Keratinocyte (primary cell): ENCODE data around the gene TBPL2. TPM values are rescaled to one million over a fixed set of nuclear protein-coding genes. Genes with fewer than 3 reads are reported as not detected.

ENCODE experiments used
- DNase-seq: peaks from one replicate; pipeline ENCODE4 v3.0.0-alpha.2; 2011; ENCODE audit warnings: low read depth, missing footprints, low spot score
- FAIRE-seq: peaks from 2 replicates; lab custom pipeline; 2011; peaks lifted over from hg19 to GRCh38; lab: Jason Lieb, UNC
- H2AFZ ChIP-seq: 2 replicates; pipeline ENCODE4 v1.6.0; 2012; ENCODE audit warnings: low read length, control low read depth, inconsistent platforms; ENCODE audit not compliant: control insufficient read depth
- H3K27ac ChIP-seq: 2 replicates; pipeline ENCODE4 v1.5.1; 2011; ENCODE audit warnings: low read length; ENCODE audit not compliant: control insufficient read depth, insufficient read depth
- H3K27me3 ChIP-seq: 3 replicates; pipeline ENCODE4 v1.6.0; 2011; ENCODE audit warnings: low read length; ENCODE audit not compliant: control insufficient read depth, insufficient read depth; ENCODE audit errors: extremely low read depth
- H3K36me3 ChIP-seq, 2 experiments: 2 replicates in 1 of 2; 3 replicates in 1 of 2; pipeline ENCODE4 v1.5.1; 2011; ENCODE audit warnings: low read length in 2 of 2, mild to moderate bottlenecking in 1 of 2; ENCODE audit not compliant: control insufficient read depth in 2 of 2, insufficient read depth in 2 of 2; ENCODE audit errors: extremely low read depth in 1 of 2
- H3K4me1 ChIP-seq: 3 replicates; pipeline ENCODE4 v1.5.1; 2011; ENCODE audit warnings: low read length; ENCODE audit not compliant: control insufficient read depth, insufficient read depth; ENCODE audit errors: extremely low read depth
- H3K4me2 ChIP-seq: 3 replicates; pipeline ENCODE4 v1.6.0; 2011; ENCODE audit warnings: low read depth, low read length; ENCODE audit not compliant: control insufficient read depth, insufficient read depth; ENCODE audit errors: extremely low read depth
- H3K4me3 ChIP-seq, 3 experiments: fragments of 200-600 bp in 1 of 3; sonication (generic) in 1 of 3; 2 replicates in 2 of 3; 3 replicates in 1 of 3; pipeline ENCODE4 v1.5.1; 2011 to 2016; ENCODE audit warnings: low read length in 3 of 3, mild to moderate bottlenecking in 3 of 3, control low read depth in 2 of 3, inconsistent platforms in 1 of 3, low read depth in 1 of 3, mixed read lengths in 1 of 3, mixed run types in 1 of 3, moderate library complexity in 1 of 3; ENCODE audit not compliant: control insufficient read depth in 2 of 3, insufficient read depth in 2 of 3; ENCODE audit errors: extremely low read depth in 1 of 3
- H3K79me2 ChIP-seq: 2 replicates; pipeline ENCODE4 v1.6.0; 2012; ENCODE audit warnings: low read length; ENCODE audit not compliant: control insufficient read depth, insufficient read depth
- H3K9ac ChIP-seq: 3 replicates; pipeline ENCODE4 v1.6.0; 2011; ENCODE audit warnings: low read length; ENCODE audit not compliant: control insufficient read depth, insufficient read depth; ENCODE audit errors: extremely low read depth
- H3K9me1 ChIP-seq: 3 replicates; pipeline ENCODE4 v1.6.0; 2011; ENCODE audit warnings: low read length; ENCODE audit not compliant: control insufficient read depth, insufficient read depth; ENCODE audit errors: extremely low read depth
- H3K9me3 ChIP-seq: 2 replicates; pipeline ENCODE4 v1.5.1; 2012; ENCODE audit warnings: low read depth, low read length; ENCODE audit not compliant: control insufficient read depth
- H4K20me1 ChIP-seq: 3 replicates; pipeline ENCODE4 v1.6.0; 2011; ENCODE audit warnings: low read length; ENCODE audit not compliant: control insufficient read depth, insufficient read depth; ENCODE audit errors: extremely low read depth
- EZH2 ChIP-seq: IDR thresholded peaks from one replicate; pipeline ENCODE4 v1.6.1; 2012; ENCODE audit warnings: inconsistent platforms, mild to moderate bottlenecking, low read length, moderate library complexity
- dilution Hi-C: fragments of 300-500 bp; cut with MboI; formaldehyde crosslinking; loops from one replicate; pipeline ENCODE4 v1.7.0; 2020; ENCODE audit warnings: low sequenced_read_pairs; ENCODE audit not compliant: extremely low pct_ligation_motif_present
- polyA plus RNA-seq, 5 experiments: library from polyadenylated mRNA; depleted of rRNA in 3 of 5; stranded (reverse) in 3 of 5; stranded (forward) in 1 of 5; unstranded in 1 of 5; fragments of >200 nt; gene quantifications; 1 replicate in 1 of 5; 2 replicates in 3 of 5; 3 replicates in 1 of 5; pipeline versions ENCODE4 v1.2.1 to v1.2.3, GENCODE V29; 2011 to 2012; ENCODE audit warnings: missing spikeins in 2 of 5, low read depth in 1 of 5, low replicate concordance in 1 of 5
- TF ChIP-seq, protein P1 (sequence below), 3 experiments: IDR thresholded peaks in 1 of 3; conservative IDR thresholded peaks in 1 of 3; optimal IDR thresholded peaks in 1 of 3; 2 replicates in 2 of 3; 3 replicates in 1 of 3; pipeline versions ENCODE3 to v1.5.1; 2011; ENCODE audit warnings: low read length in 3 of 3, mild to moderate bottlenecking in 3 of 3, moderate library complexity in 2 of 3, control low read depth in 1 of 3, inconsistent platforms in 1 of 3; ENCODE audit not compliant: insufficient read depth in 2 of 3; ENCODE audit errors: extremely low read depth in 1 of 3

TBPL2 gene
- polyA plus RNA-seq, 1 donor (not counting 4 experiments of a cell fraction or from before 2014, with no cell fraction given): not detected

DNA sequence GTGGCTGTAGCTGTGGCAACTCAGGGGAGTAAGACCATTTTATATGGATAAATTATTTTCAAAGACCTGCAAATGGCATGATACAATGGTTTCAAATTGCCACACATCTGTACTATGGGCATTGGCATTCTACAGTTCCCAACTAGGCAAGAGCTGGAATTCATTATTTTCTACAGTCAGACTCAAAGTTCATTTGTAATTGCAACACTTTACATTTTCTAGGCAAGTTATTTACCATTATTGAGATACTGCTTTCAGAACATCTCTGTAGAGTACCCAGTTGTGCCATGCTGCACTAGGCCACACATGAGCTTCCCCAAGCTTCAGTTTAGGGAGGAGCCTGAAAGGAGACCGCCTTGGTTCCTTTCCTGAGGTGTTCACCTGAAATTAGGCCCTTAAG is 20.8 kb downstream of the TBPL2 start:
- no peak for DNase-seq
- Histone ChIP-seq H3K4me2 (no peak overlapping the region), H3K27me3 (no peaks in the 10 kb centered on the region), H3K9me3 (no peaks in the 10 kb centered on the region), H3K9me1 (no peaks in the 10 kb centered on the region), H3K9ac (no peak overlapping the region), H3K36me3 (no peaks in the 10 kb centered on the region), H3K79me2 (no peaks in the 10 kb centered on the region), H3K27ac (no peak overlapping the region), H4K20me1 (no peaks in the 10 kb centered on the region), H3K4me1 (no peaks in the 10 kb centered on the region), H2AFZ (no peak overlapping the region), H3K4me3 (no peak overlapping the region)
- no peak for FAIRE-seq
- dilution Hi-C loops: no loop called here
- TF ChIP-seq, protein P1, sequence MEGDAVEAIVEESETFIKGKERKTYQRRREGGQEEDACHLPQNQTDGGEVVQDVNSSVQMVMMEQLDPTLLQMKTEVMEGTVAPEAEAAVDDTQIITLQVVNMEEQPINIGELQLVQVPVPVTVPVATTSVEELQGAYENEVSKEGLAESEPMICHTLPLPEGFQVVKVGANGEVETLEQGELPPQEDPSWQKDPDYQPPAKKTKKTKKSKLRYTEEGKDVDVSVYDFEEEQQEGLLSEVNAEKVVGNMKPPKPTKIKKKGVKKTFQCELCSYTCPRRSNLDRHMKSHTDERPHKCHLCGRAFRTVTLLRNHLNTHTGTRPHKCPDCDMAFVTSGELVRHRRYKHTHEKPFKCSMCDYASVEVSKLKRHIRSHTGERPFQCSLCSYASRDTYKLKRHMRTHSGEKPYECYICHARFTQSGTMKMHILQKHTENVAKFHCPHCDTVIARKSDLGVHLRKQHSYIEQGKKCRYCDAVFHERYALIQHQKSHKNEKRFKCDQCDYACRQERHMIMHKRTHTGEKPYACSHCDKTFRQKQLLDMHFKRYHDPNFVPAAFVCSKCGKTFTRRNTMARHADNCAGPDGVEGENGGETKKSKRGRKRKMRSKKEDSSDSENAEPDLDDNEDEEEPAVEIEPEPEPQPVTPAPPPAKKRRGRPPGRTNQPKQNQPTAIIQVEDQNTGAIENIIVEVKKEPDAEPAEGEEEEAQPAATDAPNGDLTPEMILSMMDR (optimal IDR thresholded peaks at IDR 0.05 in 1 of 3, IDR thresholded peaks at IDR 0.05 in 1 of 3, conservative IDR thresholded peaks at IDR 0.05 in 1 of 3; ENCODE audit: extremely low read depth in 1 of 3, insufficient read depth in 2 of 3, low read length in 3 of 3): no peak
- no peak for TF ChIP-seq EZH2

DNA sequence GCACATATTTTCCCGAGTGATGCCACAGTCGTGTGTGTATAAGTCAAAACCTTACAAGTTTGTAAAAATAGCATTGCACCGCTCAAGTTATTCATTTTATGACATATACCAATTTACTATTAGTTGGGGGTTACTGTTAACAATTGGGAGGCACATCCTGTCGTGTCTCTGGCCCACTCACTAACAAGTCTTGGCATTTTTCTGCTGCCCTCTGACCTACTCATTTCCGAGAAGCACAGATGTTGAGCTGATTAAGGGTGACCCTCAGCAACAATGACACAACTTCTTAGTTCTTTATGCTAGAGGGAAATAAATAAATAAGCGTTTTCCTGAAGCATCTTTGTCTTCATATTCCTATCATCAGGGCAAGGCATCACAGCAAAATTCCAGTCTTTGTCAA is 22.0 kb downstream of the TBPL2 start:
- no peak for TF ChIP-seq EZH2
- TF ChIP-seq, protein P1 (optimal IDR thresholded peaks at IDR 0.05 in 1 of 3, IDR thresholded peaks at IDR 0.05 in 1 of 3, conservative IDR thresholded peaks at IDR 0.05 in 1 of 3; ENCODE audit: extremely low read depth in 1 of 3, insufficient read depth in 2 of 3, low read length in 3 of 3): no peak
- no peaks in the 10 kb centered on the region for H3K9me1 ChIP-seq
- H3K27me3 ChIP-seq: no peaks in the 10 kb centered on the region
- no peak overlapping the region for H3K4me2 ChIP-seq
- no peak overlapping the region for H2AFZ ChIP-seq
- peaks cover 3% of the 10 kb centered on the region for H3K4me1 ChIP-seq
- H3K79me2 ChIP-seq: no peaks in the 10 kb centered on the region
- no peaks in the 10 kb centered on the region for H4K20me1 ChIP-seq
- no peak overlapping the region for H3K9ac ChIP-seq
- no peak overlapping the region for H3K27ac ChIP-seq
- no peaks in the 10 kb centered on the region for H3K9me3 ChIP-seq
- no peaks in the 10 kb centered on the region for H3K36me3 ChIP-seq
- H3K4me3 ChIP-seq: no peak overlapping the region
- DNase-seq: no peak
- dilution Hi-C loops: no loop called here
- FAIRE-seq: no peak
